DND-41 (cell line): ENCODE measurements around the gene TMEM154.
A peak's percentile ranks its signal among the peaks of the same experiment; 100 is the strongest.

Experiments
- ATAC-seq: fragments of 200-7000 bp; cut with Tn5 transposase; 3 replicates; pipeline ENCODE4 v1.9.1; 2021; ENCODE audit warnings: low read depth; ENCODE audit not compliant: insufficient read depth
- DNase-seq: peaks from one replicate; pipeline ENCODE4 v3.0.0-alpha.2; 2020
- H2AFZ ChIP-seq: 2 replicates; pipeline ENCODE4 v1.6.0; 2012; ENCODE audit warnings: low read depth, low read length
- H3K27ac ChIP-seq: 2 replicates; pipeline ENCODE4 v1.5.1; 2012; ENCODE audit warnings: low read length, inconsistent platforms
- H3K27me3 ChIP-seq: fragments of 200-600 bp; sonication (generic); 2 replicates; pipeline ENCODE4 v1.6.0; 2012; ENCODE audit warnings: low read length, mild to moderate bottlenecking, inconsistent platforms; ENCODE audit not compliant: insufficient read depth, poor library complexity
- H3K36me3 ChIP-seq: 2 replicates; pipeline ENCODE4 v1.5.1; 2012; ENCODE audit warnings: low read length, inconsistent platforms; ENCODE audit not compliant: insufficient read depth
- H3K4me1 ChIP-seq: 2 replicates; pipeline ENCODE4 v1.5.1; 2012; ENCODE audit warnings: mild to moderate bottlenecking, low read length; ENCODE audit not compliant: insufficient read depth
- H3K4me2 ChIP-seq: 2 replicates; pipeline ENCODE4 v1.6.0; 2012; ENCODE audit warnings: mild to moderate bottlenecking, moderate library complexity, low read length, inconsistent platforms; ENCODE audit not compliant: insufficient read depth
- H3K4me3 ChIP-seq, 2 experiments: fragments of 200-600 bp in 1 of 2; shearing (Covaris generic) in 1 of 2; 2 replicates each; pipeline ENCODE4 v1.5.1; 2012 to 2016; ENCODE audit warnings: inconsistent platforms in 2 of 2, low read length in 2 of 2, mild to moderate bottlenecking in 2 of 2, low read depth in 1 of 2, moderate library complexity in 1 of 2
- H3K79me2 ChIP-seq: 2 replicates; pipeline ENCODE4 v1.6.0; 2012; ENCODE audit warnings: low read length, inconsistent platforms; ENCODE audit not compliant: insufficient read depth
- H3K9ac ChIP-seq: 2 replicates; pipeline ENCODE4 v1.6.0; 2012; ENCODE audit warnings: low read depth, mild to moderate bottlenecking, inconsistent platforms, low read length, moderate library complexity
- H3K9me3 ChIP-seq: 2 replicates; pipeline ENCODE4 v1.5.1; 2012; ENCODE audit warnings: low read length, moderate library complexity, mild to moderate bottlenecking, inconsistent platforms; ENCODE audit not compliant: insufficient read depth, severe bottlenecking
- H4K20me1 ChIP-seq: 2 replicates; pipeline ENCODE4 v1.6.0; 2012; ENCODE audit warnings: low read length; ENCODE audit not compliant: insufficient read depth
- EZH2 ChIP-seq: IDR thresholded peaks from 3 replicates; pipeline ENCODE4 v1.6.1; 2012; ENCODE audit warnings: borderline replicate concordance, low read depth, mild to moderate bottlenecking, moderate library complexity, low read length, inconsistent platforms; ENCODE audit not compliant: severe bottlenecking
- TF ChIP-seq, protein P1 (sequence below): IDR thresholded peaks from 2 replicates; pipeline ENCODE4 v1.5.1; 2012; ENCODE audit warnings: borderline replicate concordance, low read length, moderate library complexity, mild to moderate bottlenecking; ENCODE audit not compliant: poor library complexity, severe bottlenecking; ENCODE audit errors: extremely low read depth

The TMEM154 gene, protein sequence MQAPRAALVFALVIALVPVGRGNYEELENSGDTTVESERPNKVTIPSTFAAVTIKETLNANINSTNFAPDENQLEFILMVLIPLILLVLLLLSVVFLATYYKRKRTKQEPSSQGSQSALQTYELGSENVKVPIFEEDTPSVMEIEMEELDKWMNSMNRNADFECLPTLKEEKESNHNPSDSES

DNA sequence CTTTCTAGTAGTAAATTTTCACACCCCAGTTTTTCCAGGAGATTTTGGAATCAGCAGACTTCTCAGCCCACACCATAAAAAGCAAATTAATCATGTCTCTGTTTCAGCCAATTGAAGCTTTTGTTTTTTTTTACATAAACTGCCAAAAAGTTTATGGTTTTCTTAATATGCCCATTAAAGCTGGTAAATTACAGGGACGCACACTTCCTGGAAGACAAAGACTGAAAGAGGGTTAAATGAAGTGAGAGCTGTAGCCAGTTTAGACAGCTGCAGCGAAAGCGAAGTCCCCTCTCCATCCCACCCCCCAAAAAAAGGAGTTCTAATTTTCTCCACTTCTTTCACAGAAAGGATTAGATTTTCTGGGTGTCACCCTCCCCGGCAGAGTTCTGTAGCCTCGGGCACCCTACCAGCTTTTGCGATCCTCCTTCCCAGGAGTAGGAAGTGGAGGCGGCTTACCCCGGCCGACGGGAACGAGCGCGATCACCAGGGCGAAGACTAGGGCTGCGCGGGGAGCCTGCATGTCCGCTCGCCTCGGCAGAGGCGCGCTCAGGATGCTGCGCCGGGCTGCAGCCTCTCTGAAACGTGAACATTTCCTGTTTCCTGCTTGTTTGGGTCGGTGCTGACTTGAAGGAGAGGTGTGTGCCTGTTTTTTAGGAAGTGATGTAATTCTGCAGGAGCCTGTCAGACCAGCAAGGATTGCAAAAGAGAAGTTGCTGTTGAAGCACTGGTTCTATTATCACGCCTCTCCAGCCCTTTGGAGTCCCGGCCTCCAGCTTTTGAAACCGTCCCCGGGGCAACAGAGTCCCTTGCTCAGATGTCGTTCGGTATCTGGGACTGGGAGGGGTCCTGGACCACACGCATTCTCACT is at the start of gene TMEM154:
TMEM154 (minus strand) TSS at position 584 of the 868 bp plus-strand sequence; CDS start at position 520, 64 bp downstream.
- peak within 1 kb of the TSS; percentile 68 for H3K9ac ChIP-seq
- ATAC-seq: peak; percentile 98
- TF ChIP-seq, protein P1, sequence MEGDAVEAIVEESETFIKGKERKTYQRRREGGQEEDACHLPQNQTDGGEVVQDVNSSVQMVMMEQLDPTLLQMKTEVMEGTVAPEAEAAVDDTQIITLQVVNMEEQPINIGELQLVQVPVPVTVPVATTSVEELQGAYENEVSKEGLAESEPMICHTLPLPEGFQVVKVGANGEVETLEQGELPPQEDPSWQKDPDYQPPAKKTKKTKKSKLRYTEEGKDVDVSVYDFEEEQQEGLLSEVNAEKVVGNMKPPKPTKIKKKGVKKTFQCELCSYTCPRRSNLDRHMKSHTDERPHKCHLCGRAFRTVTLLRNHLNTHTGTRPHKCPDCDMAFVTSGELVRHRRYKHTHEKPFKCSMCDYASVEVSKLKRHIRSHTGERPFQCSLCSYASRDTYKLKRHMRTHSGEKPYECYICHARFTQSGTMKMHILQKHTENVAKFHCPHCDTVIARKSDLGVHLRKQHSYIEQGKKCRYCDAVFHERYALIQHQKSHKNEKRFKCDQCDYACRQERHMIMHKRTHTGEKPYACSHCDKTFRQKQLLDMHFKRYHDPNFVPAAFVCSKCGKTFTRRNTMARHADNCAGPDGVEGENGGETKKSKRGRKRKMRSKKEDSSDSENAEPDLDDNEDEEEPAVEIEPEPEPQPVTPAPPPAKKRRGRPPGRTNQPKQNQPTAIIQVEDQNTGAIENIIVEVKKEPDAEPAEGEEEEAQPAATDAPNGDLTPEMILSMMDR: peak; percentile 6
- TF ChIP-seq EZH2: no peak
- peak; percentile 85 for DNase-seq
- H3K79me2 ChIP-seq: 0 out of 2 replicates have a peak, but pooled peaks cover 3% of the 10 kb centered on the region
- peak within 1 kb of the TSS; percentile 75 for H3K4me2 ChIP-seq
- no peaks in the 10 kb centered on the region for H3K36me3 ChIP-seq
- no peaks in the 10 kb centered on the region for H3K27me3 ChIP-seq
- H3K4me1 ChIP-seq: peaks cover 21% of the 10 kb centered on the region
- no peaks in the 10 kb centered on the region for H3K9me3 ChIP-seq
- peak within 1 kb of the TSS; percentile 93 for H2AFZ ChIP-seq
- no peaks in the 10 kb centered on the region for H4K20me1 ChIP-seq
- peak within 1 kb of the TSS; percentile 80 for H3K27ac ChIP-seq
- H3K4me3 ChIP-seq: peak within 1 kb of the TSS; percentile 61 to 73

DNA sequence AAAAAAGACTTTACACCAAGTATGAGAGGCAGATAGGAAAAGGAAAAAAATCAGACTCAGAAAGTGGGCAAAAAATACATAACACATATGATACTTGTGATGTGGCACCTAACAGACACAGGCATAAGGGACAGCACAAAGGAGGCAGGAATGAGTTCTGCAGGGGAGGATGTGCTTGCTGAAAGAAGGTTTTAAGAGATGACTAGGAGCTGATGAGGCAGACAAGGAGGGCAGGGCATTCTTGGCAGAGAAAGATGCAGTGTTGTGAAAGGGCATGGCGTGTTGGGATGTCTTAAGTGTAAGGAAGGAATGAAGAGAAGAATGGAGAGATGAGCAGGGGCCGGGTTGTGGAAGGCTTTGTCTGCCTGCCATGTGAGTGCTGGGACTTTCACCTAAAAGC is 49.7 kb upstream of the TMEM154 start:
- Histone ChIP-seq H3K4me1 (no peaks in the 10 kb centered on the region), H3K79me2 (no peaks in the 10 kb centered on the region), H3K27me3 (no peaks in the 10 kb centered on the region), H3K9ac (no peak overlapping the region), H4K20me1 (no peaks in the 10 kb centered on the region), H2AFZ (peak overlapping the region; percentile 45; the same call in 1 of the 2 replicates), H3K27ac (no peak overlapping the region), H3K9me3 (no peaks in the 10 kb centered on the region), H3K4me2 (no peak overlapping the region), H3K36me3 (no peaks in the 10 kb centered on the region), H3K4me3 (no peak overlapping the region)
- no peak for ATAC-seq
- TF ChIP-seq, protein P1: no peak
- TF ChIP-seq EZH2: no peak
- no peak for DNase-seq

DNA sequence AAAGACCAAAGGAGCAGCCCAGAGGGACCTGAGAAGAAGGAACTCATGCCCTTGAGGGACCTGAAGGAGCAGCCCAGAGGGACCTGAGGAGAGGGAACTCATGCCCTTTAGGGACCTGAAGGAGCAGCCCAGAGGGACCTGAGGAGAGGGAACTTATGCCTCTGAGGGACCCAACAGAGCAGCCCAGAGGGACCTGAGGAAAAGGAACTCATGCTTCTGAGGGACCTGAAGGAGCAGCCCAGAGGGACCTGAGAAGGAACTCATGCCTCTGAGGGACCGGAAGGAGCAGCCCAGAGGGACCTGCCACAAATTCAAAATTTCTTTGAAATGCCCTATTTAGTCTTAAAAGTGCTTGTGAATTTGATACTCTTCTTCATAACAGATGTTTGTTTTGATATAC is 48.5 kb upstream of the TMEM154 start:
- TF ChIP-seq EZH2: no peak
- TF ChIP-seq, protein P1: no peak
- no peaks in the 10 kb centered on the region for H3K9me3 ChIP-seq
- no peaks in the 10 kb centered on the region for H3K4me1 ChIP-seq
- no peaks in the 10 kb centered on the region for H3K79me2 ChIP-seq
- no peaks in the 10 kb centered on the region for H4K20me1 ChIP-seq
- no peaks in the 10 kb centered on the region for H3K36me3 ChIP-seq
- no peaks in the 10 kb centered on the region for H3K27me3 ChIP-seq
- H3K27ac ChIP-seq: no peak overlapping the region
- no peak overlapping the region for H3K4me3 ChIP-seq
- H2AFZ ChIP-seq: no peak overlapping the region
- ATAC-seq (no peak), DNase-seq (no peak)
- no peak overlapping the region for H3K4me2 ChIP-seq
- no peak overlapping the region for H3K9ac ChIP-seq
